Right lobe of liver (tissue), 6 donors: ENCODE results near the gene CCDC141. TPM values are rescaled to one million over a fixed set of nuclear protein-coding genes. Genes with fewer than 3 reads are reported as not detected.
A peak's percentile ranks its signal among the peaks of the same experiment; 100 is the strongest.

ENCODE experiments used
- ATAC-seq, 4 donors: fragments of 200-7000 bp; cut with Tn5 transposase; one replicate each; pipeline ENCODE4 v1.9.1; 2020; ENCODE audit warnings: mild to moderate bottlenecking in 4 of 4, moderate library complexity in 4 of 4
- DNase-seq, 3 donors: peaks; one replicate each; pipeline ENCODE4 v3.0.0-alpha.2; 2020
- H3K27ac ChIP-seq, 3 donors: fragments of 200-600 bp; one replicate each; pipeline ENCODE4 v1.8.0; 2022
- H3K27me3 ChIP-seq, 2 donors: fragments of 200-600 bp; one replicate each; pipeline ENCODE4 v1.8.0; 2022
- H3K36me3 ChIP-seq, 4 donors: fragments of 200-600 bp; sonication (generic) in 1 of 4; one replicate each; pipeline versions ENCODE4 v1.5.1 to v1.8.0; 2017 to 2022; ENCODE audit warnings: control low read depth in 1 of 4
- H3K4me1 ChIP-seq, 4 donors: fragments of 200-600 bp; sonication (generic) in 1 of 4; one replicate each; pipeline versions ENCODE4 v1.5.1 to v1.8.0; 2017 to 2022; ENCODE audit warnings: control low read depth in 1 of 4
- H3K4me3 ChIP-seq, 3 donors: fragments of 200-600 bp; one replicate each; pipeline ENCODE4 v1.8.0; 2022
- H3K9me3 ChIP-seq, 4 donors: fragments of 200-600 bp; sonication (generic) in 1 of 4; one replicate each; pipeline versions ENCODE4 v1.5.1 to v1.8.0; 2017 to 2022; ENCODE audit warnings: control low read depth in 1 of 4
- CTCF ChIP-seq, 4 donors: fragments of 200-600 bp in 3 of 4; fragments of 450-650 bp in 1 of 4; IDR thresholded peaks; one replicate each; pipeline versions ENCODE4 v1.5.1 to v1.8.0; 2016 to 2022; ENCODE audit warnings: antibody characterized with exemption in 4 of 4, mild to moderate bottlenecking in 2 of 4
- POLR2A ChIP-seq: fragments of 450-650 bp; IDR thresholded peaks from one replicate; pipeline ENCODE4 v1.6.1; 2017; ENCODE audit warnings: antibody characterized with exemption, mild to moderate bottlenecking
- WGBS: methylation state at CpG from one replicate; pipeline ENCODE4 v1.1.6; 2018; ENCODE audit warnings: low coverage, low lambda C conversion rate; ENCODE audit not compliant: insufficient coverage; ENCODE audit errors: missing lambda C conversion rate; 5-methylcytosine and 5-hydroxymethylcytosine counted together
- intact Hi-C, 2 donors: fragments of 100-400 bp; cut with DNase I; formaldehyde crosslinking; loops; one replicate each; pipeline versions ENCODE4 v1.11.2 to v1.14.1; 2022
- total RNA-seq, 6 experiments: library from RNA; depleted of rRNA in 2 of 6; stranded (reverse); fragments of >200 nt in 2 of 6; fragmentation: NEBNext Ultra II Directional in 3 of 6; extraction: Animal tissue kit (Norgen Biotek cat#: 25700) in 3 of 6; gene quantifications; one replicate each; pipeline versions ENCODE4 v1.1.0 to v1.2.4, GENCODE V29; 2016 to 2023
- donor health status: DM: no; HTN: yes; CAD: no.
- donor health status: DM: no; HTN: no; CAD: no.
- donor health status: DM: no; HTN: no; CAD: no.
- donor health status: DM: no; HTN: yes; CAD: no.
- donor health status: DM: no; HTN: yes; CAD: no.

Gene CCDC141
- total RNA-seq, 6 experiments from 2014 or later, result 0.20 to 0.98 (median 0.58) TPM

DNA sequence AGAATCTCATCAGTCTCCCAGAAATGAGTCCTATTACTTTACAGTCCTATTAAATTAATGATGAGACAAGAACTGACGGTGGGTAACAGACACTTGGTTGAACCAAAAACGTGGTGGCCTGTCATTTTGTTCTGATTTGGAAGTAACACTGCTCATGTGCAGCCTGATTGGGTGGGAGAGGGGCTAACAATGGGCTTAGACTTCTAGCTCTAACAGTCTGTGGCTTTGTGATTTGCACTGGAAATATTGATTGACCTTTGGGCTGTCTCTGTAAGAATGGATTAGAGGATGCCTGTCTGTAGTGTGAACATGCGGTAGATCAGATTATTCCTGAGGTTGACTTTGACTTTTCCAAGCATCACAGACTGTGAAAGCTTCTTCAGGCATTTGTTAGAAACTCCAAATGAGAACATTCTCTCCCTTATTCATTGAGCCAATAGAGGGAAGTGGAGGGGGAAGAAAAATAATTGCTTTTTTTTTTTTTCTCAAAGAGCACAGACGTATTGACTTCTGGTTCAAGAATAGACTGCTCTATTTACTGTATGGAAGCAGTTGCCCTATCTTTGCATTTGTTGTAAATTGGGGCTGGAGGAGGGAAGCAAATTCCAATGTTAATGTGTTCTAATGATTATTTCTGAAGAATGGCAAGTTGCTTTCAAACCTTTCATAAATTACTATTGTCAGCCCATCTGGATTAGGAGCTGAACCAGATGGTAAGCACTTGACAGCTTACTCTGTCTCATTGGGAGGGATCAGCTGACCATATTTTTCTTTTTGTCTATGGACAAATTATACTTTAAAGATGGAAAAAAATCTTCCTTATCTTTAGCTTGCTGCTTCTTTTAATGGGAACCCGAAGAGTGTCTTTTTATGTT is 156.9 kb downstream of the CCDC141 start:
- WGBS, result 46% methylated on average over 4 of the region's 5 CpGs
- no peak overlapping the region for H3K27ac ChIP-seq
- no peak overlapping the region for H3K4me3 ChIP-seq
- no peak for TF ChIP-seq CTCF (IDR thresholded peaks at IDR 0.05)
- TF ChIP-seq POLR2A, result no peak
- H3K27me3 ChIP-seq, result no peaks in the 10 kb centered on the region
- DNase-seq (no peak), ATAC-seq (no peak)
- H3K9me3 ChIP-seq, result no peaks in the 10 kb centered on the region
- H3K36me3 ChIP-seq, result no peaks in the 10 kb centered on the region
- no peaks in the 10 kb centered on the region for H3K4me1 ChIP-seq
- intact Hi-C loops, result no loop called here

DNA sequence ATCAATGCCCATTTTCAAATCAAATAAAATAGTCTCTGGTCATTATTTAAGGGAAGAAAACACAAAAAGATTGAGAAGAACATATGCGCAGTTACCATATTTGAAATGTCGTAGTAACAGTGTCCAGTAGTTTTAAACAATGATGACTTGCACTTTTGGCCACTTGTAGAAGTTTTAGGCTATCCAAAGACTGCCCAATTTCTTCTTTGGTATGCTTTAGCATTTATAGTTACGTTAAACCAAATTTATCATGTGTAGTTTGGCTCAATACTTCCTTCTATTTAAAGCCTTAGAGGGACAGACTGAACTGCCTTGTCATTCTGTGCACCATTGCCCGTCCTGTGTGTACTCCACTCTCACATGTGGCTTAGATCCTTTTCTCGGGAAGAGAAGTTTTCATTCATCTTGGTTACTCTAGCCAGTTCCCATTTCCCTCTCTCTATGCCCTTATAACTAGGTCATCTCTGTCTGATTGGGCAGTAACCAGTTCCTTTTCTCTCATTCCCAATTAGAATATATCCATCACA is 157.9 kb downstream of the CCDC141 start:
- Histone ChIP-seq H3K27ac (no peak overlapping the region), H3K4me1 (no peaks in the 10 kb centered on the region), H3K36me3 (no peaks in the 10 kb centered on the region), H3K27me3 (no peaks in the 10 kb centered on the region), H3K9me3 (no peaks in the 10 kb centered on the region), H3K4me3 (no peak overlapping the region)
- DNase-seq, result no peak
- ATAC-seq, result no peak
- intact Hi-C loops, result no loop called here
- WGBS, result 57% methylated on average over 5 of the region's 5 CpGs
- TF ChIP-seq CTCF (IDR thresholded peaks at IDR 0.05), result no peak
- no peak for TF ChIP-seq POLR2A

- no peak overlapping the region for H3K4me3 ChIP-seq
- ATAC-seq, result peak; percentile 89 to 94 (median 90)
- intact Hi-C loops, result no loop called here
- H3K4me1 ChIP-seq, result no peaks in the 10 kb centered on the region
- TF ChIP-seq POLR2A, result no peak
- peak; percentile 90 to 92 (median 90) for TF ChIP-seq CTCF (IDR thresholded peaks at IDR 0.05)
- H3K27ac ChIP-seq, result no peak overlapping the region
- H3K27me3 ChIP-seq, result no peaks in the 10 kb centered on the region
- H3K36me3 ChIP-seq, result no peaks in the 10 kb centered on the region
- WGBS, result 22% methylated on average over 3 of the region's 3 CpGs
- H3K9me3 ChIP-seq, result no peaks in the 10 kb centered on the region
- peak in 1 of 3 donors; percentile 56 for DNase-seq
Measured at GRCh38 chr2:178891265-178891958, 158.5 kb downstream of the CCDC141 start.

GRCh38 chr2:178886006-178886405 is 163.9 kb downstream of the CCDC141 start:
- TF ChIP-seq POLR2A, result no peak
- no peaks in the 10 kb centered on the region for H3K9me3 ChIP-seq
- whole genome bisulfite sequencing, result 44% methylated on average over 3 of the region's 3 CpGs
- no peak for ATAC-seq
- no peak for DNase-seq
- H3K27me3 ChIP-seq, result no peaks in the 10 kb centered on the region
- no peak overlapping the region for H3K27ac ChIP-seq
- no peaks in the 10 kb centered on the region for H3K4me1 ChIP-seq
- no peaks in the 10 kb centered on the region for H3K36me3 ChIP-seq
- no peak overlapping the region for H3K4me3 ChIP-seq
- intact Hi-C loops, result no loop called here

GRCh38 chr2:178884440-178884839 is 165.5 kb downstream of the CCDC141 start:
- DNase-seq, result no peak
- H3K27me3 ChIP-seq, result no peaks in the 10 kb centered on the region
- H3K4me3 ChIP-seq, result no peak overlapping the region
- 60% methylated on average over 3 of the region's 3 CpGs for WGBS
- intact Hi-C loops, result no loop called here
- TF ChIP-seq POLR2A (no peak), CTCF (IDR thresholded peaks at IDR 0.05) (no peak)
- H3K9me3 ChIP-seq, result no peaks in the 10 kb centered on the region
- H3K4me1 ChIP-seq, result no peaks in the 10 kb centered on the region
- ATAC-seq, result no peak
- no peaks in the 10 kb centered on the region for H3K36me3 ChIP-seq
- H3K27ac ChIP-seq, result no peak overlapping the region
